ENCODE measurements around the gene ZCWPW2.

ZCWPW2 gene

DNA sequence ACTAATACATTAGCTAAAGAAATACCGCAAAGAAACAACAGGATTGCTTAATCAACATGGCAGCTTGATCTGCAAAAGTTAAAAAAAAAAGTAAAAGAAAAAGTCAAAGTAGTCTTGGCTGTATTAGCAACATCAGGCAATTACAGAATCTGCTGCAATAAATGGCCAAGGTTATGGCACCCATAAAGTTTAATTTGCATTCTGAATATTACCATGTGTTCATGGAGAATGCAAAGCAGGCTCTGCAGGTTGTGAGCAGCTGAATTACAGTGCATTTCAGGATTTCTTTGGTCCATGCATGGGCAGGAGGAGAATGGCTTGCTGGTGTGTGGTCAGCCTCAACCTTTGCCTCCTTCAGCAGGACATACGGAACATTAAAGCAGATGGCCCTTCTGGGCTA lies 199.2 kb downstream of the ZCWPW2 start:
- no peak for TF ChIP-seq CTCF (IDR thresholded peaks at IDR 0.05)

GRCh38 chr3:28553175-28553574 lies 204.7 kb downstream of the ZCWPW2 start:
- Histone ChIP-seq H3K27me3 (no peaks in the 10 kb centered on the region), H3K4me1 (ENCODE audit: control insufficient read depth in 1 of 2, insufficient read depth in 1 of 2, low read depth in 1 of 2, low read length in 1 of 2) (no peaks in the 10 kb centered on the region), H3K9me3 (peaks cover 5% of the 10 kb centered on the region), H3K4me3 (ENCODE audit: low read depth in 1 of 2, low read length in 1 of 2) (no peak overlapping the region), H3K36me3 (no peaks in the 10 kb centered on the region), H3K27ac (no peak overlapping the region)
- no peak for TF ChIP-seq CTCF (IDR thresholded peaks at IDR 0.05)

More for the DNA sequence above, 199.2 kb downstream of the ZCWPW2 start:
- Histone ChIP-seq H3K27me3 (no peaks in the 10 kb centered on the region), H3K36me3 (no peaks in the 10 kb centered on the region), H3K27ac (no peak overlapping the region), H3K9me3 (no peaks in the 10 kb centered on the region), H3K4me3 (ENCODE audit: low read depth in 1 of 2, low read length in 1 of 2) (no peak overlapping the region), H3K4me1 (ENCODE audit: control insufficient read depth in 1 of 2, insufficient read depth in 1 of 2, low read depth in 1 of 2, low read length in 1 of 2) (no peaks in the 10 kb centered on the region)

GRCh38 chr3:28556195-28556594 lies 207.7 kb downstream of the ZCWPW2 start:
- Histone ChIP-seq H3K9me3 (peaks cover 5% of the 10 kb centered on the region), H3K27ac (no peak overlapping the region), H3K4me3 (ENCODE audit: low read depth in 1 of 2, low read length in 1 of 2) (no peak overlapping the region), H3K4me1 (ENCODE audit: control insufficient read depth in 1 of 2, insufficient read depth in 1 of 2, low read depth in 1 of 2, low read length in 1 of 2) (no peaks in the 10 kb centered on the region), H3K27me3 (no peaks in the 10 kb centered on the region), H3K36me3 (no peaks in the 10 kb centered on the region)
- no peak for TF ChIP-seq CTCF (IDR thresholded peaks at IDR 0.05)

- no peaks in the 10 kb centered on the region for H3K36me3 ChIP-seq
- H3K27ac ChIP-seq, result no peak overlapping the region
- no peak for TF ChIP-seq CTCF (IDR thresholded peaks at IDR 0.05)
- H3K27me3 ChIP-seq, result no peaks in the 10 kb centered on the region
- no peaks in the 10 kb centered on the region for H3K9me3 ChIP-seq
- no peaks in the 10 kb centered on the region for H3K4me1 ChIP-seq (ENCODE audit: control insufficient read depth in 1 of 2, insufficient read depth in 1 of 2, low read depth in 1 of 2, low read length in 1 of 2)
- no peak overlapping the region for H3K4me3 ChIP-seq (ENCODE audit: low read depth in 1 of 2, low read length in 1 of 2)
Measured at GRCh38 chr3:28564211-28564610, 215.7 kb downstream of the ZCWPW2 start.

- H3K9me3 ChIP-seq, result no peaks in the 10 kb centered on the region
- H3K36me3 ChIP-seq, result no peaks in the 10 kb centered on the region
- TF ChIP-seq CTCF (IDR thresholded peaks at IDR 0.05), result no peak
- peaks cover 9% of the 10 kb centered on the region for H3K27me3 ChIP-seq
- no peak overlapping the region for H3K27ac ChIP-seq
- no peaks in the 10 kb centered on the region for H3K4me1 ChIP-seq (ENCODE audit: control insufficient read depth in 1 of 2, insufficient read depth in 1 of 2, low read depth in 1 of 2, low read length in 1 of 2)
- H3K4me3 ChIP-seq (ENCODE audit: low read depth in 1 of 2, low read length in 1 of 2), result no peak overlapping the region
Measured at GRCh38 chr3:28569357-28569756, 220.8 kb downstream of the ZCWPW2 start.

GRCh38 chr3:28574036-28574435 lies 225.5 kb downstream of the ZCWPW2 start:
- no peak for TF ChIP-seq CTCF (IDR thresholded peaks at IDR 0.05)
- H3K4me3 ChIP-seq (ENCODE audit: low read depth in 1 of 2, low read length in 1 of 2), result no peak overlapping the region
- no peaks in the 10 kb centered on the region for H3K9me3 ChIP-seq
- H3K4me1 ChIP-seq (ENCODE audit: control insufficient read depth in 1 of 2, insufficient read depth in 1 of 2, low read depth in 1 of 2, low read length in 1 of 2), result no peaks in the 10 kb centered on the region
- peaks cover 54% of the 10 kb centered on the region for H3K27me3 ChIP-seq
- H3K27ac ChIP-seq, result no peak overlapping the region
- no peaks in the 10 kb centered on the region for H3K36me3 ChIP-seq

Data from neutrophil (primary cell).